Keratinocyte (primary cell): ENCODE measurements around the gene PYGM. TPM values are rescaled to one million over a fixed set of nuclear protein-coding genes. Genes with fewer than 3 reads are reported as not detected.
"Not testable (repeated sequence)": the region's sequence is repeated elsewhere in the genome, so short reads cannot be mapped to it uniquely, and the experiment has no call there.

Source experiments
- DNase-seq: peaks from one replicate; pipeline ENCODE4 v3.0.0-alpha.2; 2011; ENCODE audit warnings: low read depth, missing footprints, low spot score
- FAIRE-seq: peaks from 2 replicates; lab custom pipeline; 2011; peaks lifted over from hg19 to GRCh38; lab: Jason Lieb, UNC
- H2AFZ ChIP-seq: 2 replicates; pipeline ENCODE4 v1.6.0; 2012; ENCODE audit warnings: low read length, control low read depth, inconsistent platforms; ENCODE audit not compliant: control insufficient read depth
- H3K27ac ChIP-seq: 2 replicates; pipeline ENCODE4 v1.5.1; 2011; ENCODE audit warnings: low read length; ENCODE audit not compliant: control insufficient read depth, insufficient read depth
- H3K27me3 ChIP-seq: 3 replicates; pipeline ENCODE4 v1.6.0; 2011; ENCODE audit warnings: low read length; ENCODE audit not compliant: control insufficient read depth, insufficient read depth; ENCODE audit errors: extremely low read depth
- H3K36me3 ChIP-seq, 2 experiments: 2 replicates in 1 of 2; 3 replicates in 1 of 2; pipeline ENCODE4 v1.5.1; 2011; ENCODE audit warnings: low read length in 2 of 2, mild to moderate bottlenecking in 1 of 2; ENCODE audit not compliant: control insufficient read depth in 2 of 2, insufficient read depth in 2 of 2; ENCODE audit errors: extremely low read depth in 1 of 2
- H3K4me1 ChIP-seq: 3 replicates; pipeline ENCODE4 v1.5.1; 2011; ENCODE audit warnings: low read length; ENCODE audit not compliant: control insufficient read depth, insufficient read depth; ENCODE audit errors: extremely low read depth
- H3K4me2 ChIP-seq: 3 replicates; pipeline ENCODE4 v1.6.0; 2011; ENCODE audit warnings: low read depth, low read length; ENCODE audit not compliant: control insufficient read depth, insufficient read depth; ENCODE audit errors: extremely low read depth
- H3K4me3 ChIP-seq, 3 experiments: fragments of 200-600 bp in 1 of 3; sonication (generic) in 1 of 3; 2 replicates in 2 of 3; 3 replicates in 1 of 3; pipeline ENCODE4 v1.5.1; 2011 to 2016; ENCODE audit warnings: low read length in 3 of 3, mild to moderate bottlenecking in 3 of 3, control low read depth in 2 of 3, inconsistent platforms in 1 of 3, low read depth in 1 of 3, mixed read lengths in 1 of 3, mixed run types in 1 of 3, moderate library complexity in 1 of 3; ENCODE audit not compliant: control insufficient read depth in 2 of 3, insufficient read depth in 2 of 3; ENCODE audit errors: extremely low read depth in 1 of 3
- H3K79me2 ChIP-seq: 2 replicates; pipeline ENCODE4 v1.6.0; 2012; ENCODE audit warnings: low read length; ENCODE audit not compliant: control insufficient read depth, insufficient read depth
- H3K9ac ChIP-seq: 3 replicates; pipeline ENCODE4 v1.6.0; 2011; ENCODE audit warnings: low read length; ENCODE audit not compliant: control insufficient read depth, insufficient read depth; ENCODE audit errors: extremely low read depth
- H3K9me1 ChIP-seq: 3 replicates; pipeline ENCODE4 v1.6.0; 2011; ENCODE audit warnings: low read length; ENCODE audit not compliant: control insufficient read depth, insufficient read depth; ENCODE audit errors: extremely low read depth
- H3K9me3 ChIP-seq: 2 replicates; pipeline ENCODE4 v1.5.1; 2012; ENCODE audit warnings: low read depth, low read length; ENCODE audit not compliant: control insufficient read depth
- H4K20me1 ChIP-seq: 3 replicates; pipeline ENCODE4 v1.6.0; 2011; ENCODE audit warnings: low read length; ENCODE audit not compliant: control insufficient read depth, insufficient read depth; ENCODE audit errors: extremely low read depth
- EZH2 ChIP-seq: IDR thresholded peaks from one replicate; pipeline ENCODE4 v1.6.1; 2012; ENCODE audit warnings: inconsistent platforms, mild to moderate bottlenecking, low read length, moderate library complexity
- dilution Hi-C: fragments of 300-500 bp; cut with MboI; formaldehyde crosslinking; loops from one replicate; pipeline ENCODE4 v1.7.0; 2020; ENCODE audit warnings: low sequenced_read_pairs; ENCODE audit not compliant: extremely low pct_ligation_motif_present
- polyA plus RNA-seq, 5 experiments: library from polyadenylated mRNA; depleted of rRNA in 3 of 5; stranded (reverse) in 3 of 5; stranded (forward) in 1 of 5; unstranded in 1 of 5; fragments of >200 nt; gene quantifications; 1 replicate in 1 of 5; 2 replicates in 3 of 5; 3 replicates in 1 of 5; pipeline versions ENCODE4 v1.2.1 to v1.2.3, GENCODE V29; 2011 to 2012; ENCODE audit warnings: missing spikeins in 2 of 5, low read depth in 1 of 5, low replicate concordance in 1 of 5
- TF ChIP-seq, protein P1 (sequence below), 3 experiments: IDR thresholded peaks in 1 of 3; conservative IDR thresholded peaks in 1 of 3; optimal IDR thresholded peaks in 1 of 3; 2 replicates in 2 of 3; 3 replicates in 1 of 3; pipeline versions ENCODE3 to v1.5.1; 2011; ENCODE audit warnings: low read length in 3 of 3, mild to moderate bottlenecking in 3 of 3, moderate library complexity in 2 of 3, control low read depth in 1 of 3, inconsistent platforms in 1 of 3; ENCODE audit not compliant: insufficient read depth in 2 of 3; ENCODE audit errors: extremely low read depth in 1 of 3

PYGM gene
- polyA plus RNA-seq, 1 donor (not counting 4 experiments of a cell fraction or from before 2014, with no cell fraction given), result 0.05 TPM

GRCh38 chr11:64703048-64703447 is 56.7 kb downstream of the PYGM start:
- Histone ChIP-seq H3K9ac (no peak overlapping the region), H2AFZ (no peak overlapping the region), H4K20me1 (no peaks in the 10 kb centered on the region), H3K27me3 (peaks cover 19% of the 10 kb centered on the region), H3K9me3 (no peaks in the 10 kb centered on the region), H3K9me1 (no peaks in the 10 kb centered on the region), H3K79me2 (no peaks in the 10 kb centered on the region), H3K4me3 (no peak overlapping the region), H3K4me2 (no peak overlapping the region), H3K36me3 (no peaks in the 10 kb centered on the region), H3K4me1 (no peaks in the 10 kb centered on the region), H3K27ac (no peak overlapping the region)
- DNase-seq, result no peak
- FAIRE-seq, result no peak
- no peak for TF ChIP-seq EZH2
- TF ChIP-seq, protein P1, sequence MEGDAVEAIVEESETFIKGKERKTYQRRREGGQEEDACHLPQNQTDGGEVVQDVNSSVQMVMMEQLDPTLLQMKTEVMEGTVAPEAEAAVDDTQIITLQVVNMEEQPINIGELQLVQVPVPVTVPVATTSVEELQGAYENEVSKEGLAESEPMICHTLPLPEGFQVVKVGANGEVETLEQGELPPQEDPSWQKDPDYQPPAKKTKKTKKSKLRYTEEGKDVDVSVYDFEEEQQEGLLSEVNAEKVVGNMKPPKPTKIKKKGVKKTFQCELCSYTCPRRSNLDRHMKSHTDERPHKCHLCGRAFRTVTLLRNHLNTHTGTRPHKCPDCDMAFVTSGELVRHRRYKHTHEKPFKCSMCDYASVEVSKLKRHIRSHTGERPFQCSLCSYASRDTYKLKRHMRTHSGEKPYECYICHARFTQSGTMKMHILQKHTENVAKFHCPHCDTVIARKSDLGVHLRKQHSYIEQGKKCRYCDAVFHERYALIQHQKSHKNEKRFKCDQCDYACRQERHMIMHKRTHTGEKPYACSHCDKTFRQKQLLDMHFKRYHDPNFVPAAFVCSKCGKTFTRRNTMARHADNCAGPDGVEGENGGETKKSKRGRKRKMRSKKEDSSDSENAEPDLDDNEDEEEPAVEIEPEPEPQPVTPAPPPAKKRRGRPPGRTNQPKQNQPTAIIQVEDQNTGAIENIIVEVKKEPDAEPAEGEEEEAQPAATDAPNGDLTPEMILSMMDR (optimal IDR thresholded peaks at IDR 0.05 in 1 of 3, IDR thresholded peaks at IDR 0.05 in 1 of 3, conservative IDR thresholded peaks at IDR 0.05 in 1 of 3; ENCODE audit: extremely low read depth in 1 of 3, insufficient read depth in 2 of 3, low read length in 3 of 3), result no peak
- dilution Hi-C loops, result no loop called here

DNA sequence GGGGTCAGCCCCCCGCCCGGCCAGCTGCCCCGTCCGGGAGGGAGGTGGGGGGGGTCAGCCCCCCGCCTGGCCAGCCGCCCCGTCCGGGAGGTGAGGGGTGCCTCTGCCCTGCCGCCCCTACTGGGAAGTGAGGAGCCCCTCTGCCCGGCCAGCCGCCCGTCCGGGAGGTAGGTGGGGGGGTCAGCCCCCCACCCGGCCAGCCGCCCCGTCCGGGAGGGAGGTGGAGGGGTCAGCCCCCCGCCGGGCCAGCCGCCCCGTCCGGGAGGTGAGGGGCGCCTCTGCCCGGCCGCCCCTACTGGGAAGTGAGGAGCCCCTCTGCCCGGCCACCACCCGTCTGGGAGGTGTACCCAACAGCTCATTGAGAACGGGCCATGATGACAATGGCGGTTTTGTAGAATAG is 57.8 kb downstream of the PYGM start:
- H3K4me3 ChIP-seq, H2AFZ ChIP-seq, DNase-seq, H3K4me1 ChIP-seq, H3K9ac ChIP-seq, H3K9me1 ChIP-seq, FAIRE-seq, H3K36me3 ChIP-seq, dilution Hi-C loops, H3K9me3 ChIP-seq, H4K20me1 ChIP-seq, H3K79me2 ChIP-seq, H3K27ac ChIP-seq, H3K4me2 ChIP-seq: not testable (repeated sequence)
- peaks cover 24% of the 10 kb centered on the region for H3K27me3 ChIP-seq

DNA sequence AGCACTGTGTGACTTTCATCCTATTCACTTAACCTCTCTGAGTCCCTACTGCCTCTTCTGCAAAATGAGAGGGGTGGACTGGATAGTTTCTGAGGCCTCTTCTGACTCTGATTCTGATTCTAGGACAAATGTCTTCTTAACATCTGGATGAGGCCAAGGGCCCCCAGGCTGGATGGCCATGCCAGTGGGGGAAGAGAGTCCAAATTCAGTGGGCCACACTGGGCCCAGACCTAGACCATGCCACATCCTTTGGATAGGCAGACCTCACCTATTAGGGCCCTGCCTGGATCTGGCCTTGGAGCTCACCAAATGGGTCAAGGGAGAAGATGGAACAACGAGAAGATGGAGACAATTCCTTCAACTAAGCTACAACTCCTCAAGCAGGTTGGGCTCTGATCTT is 61.3 kb downstream of the PYGM start:
- FAIRE-seq (no peak), DNase-seq (no peak)
- Histone ChIP-seq H3K79me2 (no peaks in the 10 kb centered on the region), H3K36me3 (no peaks in the 10 kb centered on the region), H2AFZ (no peak overlapping the region), H3K27ac (no peak overlapping the region), H3K4me2 (no peak overlapping the region), H3K4me3 (no peak overlapping the region), H3K9ac (no peak overlapping the region), H3K27me3 (peaks cover 41% of the 10 kb centered on the region), H3K4me1 (no peaks in the 10 kb centered on the region), H4K20me1 (no peaks in the 10 kb centered on the region), H3K9me1 (no peaks in the 10 kb centered on the region), H3K9me3 (no peaks in the 10 kb centered on the region)
- TF ChIP-seq, protein P1 (optimal IDR thresholded peaks at IDR 0.05 in 1 of 3, IDR thresholded peaks at IDR 0.05 in 1 of 3, conservative IDR thresholded peaks at IDR 0.05 in 1 of 3; ENCODE audit: extremely low read depth in 1 of 3, insufficient read depth in 2 of 3, low read length in 3 of 3), result no peak
- no peak for TF ChIP-seq EZH2
- dilution Hi-C loops, result no loop called here
